NCI-H2171 treated with DMSO at 0.1 percent for 48 hours (cell line): ENCODE measurements around the gene TM9SF3.
A peak's percentile ranks its signal among the peaks of the same experiment; 100 is the strongest.
"Not testable (repeated sequence)": the region's sequence is repeated elsewhere in the genome, so short reads cannot be mapped to it uniquely, and the experiment has no call there.

ENCODE experiments used
- DNase-seq: peaks from one replicate; lab custom pipeline; 2025; lab: John Stamatoyannopoulos, UW

TM9SF3 gene

DNA sequence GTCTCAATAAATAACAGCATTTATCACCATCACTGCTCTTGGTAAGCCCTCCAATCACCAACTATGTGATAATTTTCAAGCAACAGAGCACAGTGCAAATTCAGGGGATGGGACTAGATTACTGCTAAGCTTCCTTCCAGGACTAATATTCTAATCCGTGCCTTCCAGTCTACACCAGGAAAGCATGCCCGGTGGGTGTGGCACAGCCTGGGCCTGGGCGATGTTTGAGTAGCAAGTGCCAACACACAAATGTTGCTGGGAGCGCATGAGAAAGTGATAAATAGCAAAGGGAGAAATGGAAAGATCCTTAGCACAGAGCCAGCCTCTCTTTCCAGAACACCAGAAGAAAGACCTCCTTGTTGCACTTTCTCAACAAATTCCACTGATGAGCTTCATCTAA lies 13.5 kb upstream of the TM9SF3 start:
- DNase-seq, result no peak

DNA sequence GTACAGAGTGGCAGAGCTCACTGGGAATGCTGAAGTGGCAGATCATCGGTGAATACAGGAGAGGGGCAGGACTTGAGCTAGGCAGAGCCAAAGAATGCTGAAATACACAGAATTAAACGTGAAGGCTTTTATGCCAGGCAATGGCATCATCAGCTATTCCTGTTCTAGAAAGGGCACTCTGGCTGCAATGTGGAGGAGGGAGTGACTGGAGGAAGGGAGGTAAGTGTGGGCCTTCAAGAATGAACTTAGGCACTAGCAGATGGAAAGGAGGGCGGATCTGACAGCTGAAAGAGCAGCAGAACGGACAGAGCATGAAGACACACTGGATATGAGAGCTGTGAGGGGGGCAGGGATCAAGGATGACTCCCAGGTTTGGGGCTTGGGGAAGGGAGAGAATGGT lies 12.0 kb upstream of the TM9SF3 start:
- no peak for DNase-seq

DNA sequence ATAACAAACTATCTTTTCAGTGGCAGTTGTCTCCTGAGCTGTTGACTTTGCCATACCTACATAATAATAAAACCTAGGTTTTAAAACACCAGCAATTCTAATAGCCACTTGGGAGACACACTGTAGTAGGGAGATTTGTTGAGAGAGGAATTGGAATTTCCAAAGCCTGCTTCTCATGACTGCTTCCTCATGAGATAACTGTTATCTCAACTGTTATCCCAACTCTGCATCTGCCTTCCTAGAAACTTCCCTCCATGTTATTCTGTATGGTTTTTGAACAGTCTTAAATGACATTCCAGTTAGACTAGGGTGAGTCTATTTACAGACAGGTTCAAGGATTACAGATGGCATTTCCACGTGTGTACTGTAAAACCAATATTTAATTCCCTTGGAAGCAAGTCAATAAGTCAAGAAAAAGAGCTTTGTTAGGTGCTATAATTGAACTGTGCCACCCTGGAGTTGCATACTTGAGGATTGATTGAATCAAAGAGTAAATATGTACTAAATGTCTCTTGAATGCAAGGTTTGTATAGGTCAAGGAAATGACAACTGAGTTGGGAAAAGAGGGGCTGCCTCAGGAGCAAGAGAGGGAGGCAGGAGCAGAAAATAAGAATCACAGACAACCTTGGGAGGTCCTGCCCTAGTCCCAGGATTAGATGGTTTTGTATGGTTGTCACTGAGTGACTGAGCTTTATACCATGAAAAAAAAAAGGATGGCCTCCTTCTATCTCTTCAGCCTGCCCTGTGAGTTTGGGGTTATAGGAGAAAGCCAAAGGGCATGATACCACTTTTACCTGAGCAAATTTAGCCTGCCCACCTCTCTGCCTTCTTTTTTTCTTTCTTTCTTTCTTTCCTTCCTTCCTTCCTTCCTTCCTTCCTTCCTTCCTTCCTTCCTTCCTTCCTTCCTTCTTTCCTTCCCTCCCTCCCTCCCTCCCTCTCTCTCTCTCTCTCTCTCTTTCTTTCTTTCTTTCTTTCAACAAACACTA lies 9.9 kb upstream of the TM9SF3 start:
- DNase-seq, result no peak

DNA sequence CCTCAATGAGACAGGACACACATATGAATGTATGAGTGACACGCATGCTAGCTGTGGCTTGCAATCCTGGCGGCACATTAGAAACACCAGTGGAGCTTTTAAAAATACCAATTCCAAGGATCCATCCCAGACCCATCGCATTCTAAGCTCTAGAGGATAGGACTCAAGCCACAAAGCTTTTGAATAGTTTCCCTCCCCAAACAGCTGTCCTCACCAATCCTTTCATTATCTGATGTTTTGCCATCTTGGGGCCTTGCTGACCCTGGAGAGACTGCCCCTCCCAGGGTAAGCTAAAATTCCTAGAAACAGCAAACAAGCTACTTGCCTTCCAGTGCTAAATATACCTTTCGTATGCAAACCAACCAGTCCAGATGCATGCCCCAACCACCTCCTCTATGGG lies 8.9 kb upstream of the TM9SF3 start:
- no peak for DNase-seq

DNA sequence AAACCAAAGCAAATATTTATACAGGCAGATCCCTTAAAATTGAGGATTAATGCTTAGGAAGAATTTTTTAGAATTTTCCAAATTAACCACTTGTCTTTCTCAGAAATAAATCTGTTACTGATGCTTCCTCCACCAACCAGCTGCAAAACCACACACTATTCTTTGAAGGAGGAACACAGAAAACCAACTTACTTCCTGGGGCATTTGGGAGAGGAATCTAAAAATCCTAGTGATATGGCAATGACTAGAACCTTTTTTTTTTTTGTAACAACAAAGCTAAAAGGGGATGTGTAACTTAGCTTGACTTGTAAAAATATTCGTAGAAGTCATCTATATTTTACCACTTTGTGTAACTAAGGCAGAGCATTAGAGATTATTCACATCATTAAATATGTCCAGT lies 5.1 kb upstream of the TM9SF3 start:
- no peak for DNase-seq

DNA sequence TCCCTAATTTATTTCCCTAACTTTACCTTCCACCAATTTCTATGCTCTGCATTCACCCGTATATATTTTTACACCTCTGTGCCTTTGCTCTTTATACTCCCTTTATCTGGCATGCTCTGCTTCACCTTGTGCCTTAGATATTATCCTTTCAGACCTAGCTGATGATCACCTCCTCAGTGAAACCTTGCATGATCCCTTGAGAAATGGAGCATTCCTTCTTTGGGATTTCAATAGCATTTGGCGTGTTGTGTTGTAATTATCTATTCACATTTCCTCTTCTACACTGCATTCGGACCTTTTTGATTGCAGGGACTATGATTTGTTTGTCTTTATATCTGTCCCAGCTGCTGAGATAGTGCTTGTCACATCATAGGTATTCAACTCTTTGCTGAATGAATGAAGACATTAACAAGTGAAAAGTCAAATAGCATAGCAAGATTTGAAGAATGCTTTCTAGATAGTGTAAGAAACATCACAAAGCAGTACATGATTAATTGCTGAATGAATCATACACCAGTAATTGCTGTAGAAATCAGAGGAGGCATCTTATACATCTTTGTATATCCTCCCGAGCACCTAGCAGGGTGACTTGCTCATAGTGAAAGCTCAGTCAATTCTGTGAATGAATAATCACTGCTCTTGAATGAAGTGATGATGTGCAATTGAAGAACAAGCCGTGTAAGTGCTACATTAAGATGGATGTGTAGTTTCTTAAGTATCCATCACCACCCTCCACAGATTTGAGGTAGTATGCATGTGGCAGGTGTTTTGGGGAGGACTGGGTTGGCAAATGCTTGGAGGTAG lies 2.0 kb upstream of the TM9SF3 start:
- no peak for DNase-seq

DNA sequence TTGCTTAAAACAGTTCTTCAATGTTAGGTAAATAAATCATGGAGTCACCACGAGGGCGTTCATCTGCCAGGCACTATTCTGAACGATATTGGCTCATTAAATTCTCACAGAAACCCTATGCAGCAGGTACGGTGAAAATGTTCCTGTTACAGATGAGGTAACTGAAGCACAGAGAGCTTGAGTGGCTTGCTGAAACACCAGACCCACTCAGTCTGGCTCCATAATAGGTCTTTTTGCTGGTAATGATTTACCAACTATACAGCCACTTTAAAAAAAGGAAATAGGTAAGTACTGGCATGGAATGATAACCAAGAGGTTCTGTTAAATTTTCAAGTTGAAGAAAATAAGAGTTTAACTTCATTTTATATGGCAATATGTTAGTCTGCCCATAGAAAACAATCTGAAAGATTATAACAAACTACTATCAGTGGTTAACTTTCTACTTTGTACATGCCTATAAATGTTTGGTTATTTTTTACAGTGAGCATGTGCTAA lies 1.3 kb upstream of the TM9SF3 start:
- peak; percentile 35 for DNase-seq

DNA sequence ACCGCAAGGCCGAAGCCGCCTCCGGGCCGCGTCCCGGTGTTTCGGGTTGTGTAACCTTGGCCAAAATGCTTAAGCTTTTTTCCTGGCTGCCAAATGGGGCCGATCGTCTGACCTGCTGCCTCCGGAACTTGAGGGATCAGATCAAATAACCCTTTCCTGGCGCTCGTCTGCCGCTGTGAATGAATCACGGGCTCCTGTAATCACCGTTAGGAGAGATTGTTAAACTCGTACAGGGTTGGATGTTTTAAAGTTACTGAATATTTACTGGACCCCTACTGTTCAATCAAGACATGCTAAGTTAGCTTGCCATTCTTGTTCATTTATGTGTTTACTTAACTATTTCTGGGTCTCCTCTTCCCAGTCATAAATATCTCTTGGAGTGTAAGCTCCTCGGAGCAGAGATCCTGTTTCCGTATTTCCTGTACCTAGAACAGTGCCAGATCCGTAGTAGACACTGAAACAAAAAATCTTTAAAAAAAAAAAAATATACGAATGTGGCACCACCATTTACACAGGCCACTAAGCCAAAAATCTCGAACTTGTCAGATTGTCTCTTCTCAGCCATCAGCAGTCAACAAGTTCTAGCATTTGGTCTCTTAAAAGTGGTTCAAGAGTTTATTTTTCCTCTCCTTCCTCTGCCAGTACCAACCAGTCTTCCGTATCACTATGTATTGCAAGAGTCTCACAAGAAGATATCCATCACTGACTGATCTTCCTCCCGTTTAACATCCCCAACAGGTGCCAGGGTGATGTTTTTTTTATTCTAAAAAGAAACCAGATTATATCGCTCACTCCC lies 650 bp upstream of the TM9SF3 start:
- DNase-seq, result peak; percentile 54

DNA sequence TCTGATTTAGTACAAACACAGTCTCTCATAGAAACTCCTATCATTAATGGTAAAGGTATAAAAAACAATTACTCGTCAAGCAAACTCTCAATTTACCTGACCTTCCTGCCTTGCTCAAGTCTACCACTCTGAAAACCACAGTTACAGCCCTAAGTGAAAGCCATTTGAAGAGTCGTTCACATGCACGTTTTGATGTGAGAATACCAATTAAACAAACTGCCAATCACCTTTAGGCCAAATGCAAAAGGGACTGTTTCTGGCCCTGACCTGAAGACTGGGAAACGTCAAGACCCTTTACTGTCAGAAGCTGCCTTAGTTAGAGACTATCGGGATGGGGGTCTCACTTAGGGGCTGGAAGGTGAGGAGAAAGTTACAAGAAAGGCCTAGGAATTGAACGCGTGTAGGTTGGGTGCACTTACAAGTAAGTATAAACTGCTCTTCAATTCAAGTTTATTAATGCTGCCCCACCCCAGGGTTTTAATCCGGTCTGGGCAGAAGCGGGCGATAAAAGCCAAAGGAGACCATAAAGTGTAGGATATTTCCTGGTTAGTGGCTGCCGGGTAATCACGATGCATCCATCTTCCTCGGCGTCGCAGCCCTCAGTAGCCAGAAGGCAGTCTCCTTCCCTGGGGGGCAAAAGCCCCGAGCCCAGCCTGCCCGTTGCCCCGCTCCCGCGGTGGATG lies 935 bp downstream of the TM9SF3 start:
- DNase-seq, result no peak

DNA sequence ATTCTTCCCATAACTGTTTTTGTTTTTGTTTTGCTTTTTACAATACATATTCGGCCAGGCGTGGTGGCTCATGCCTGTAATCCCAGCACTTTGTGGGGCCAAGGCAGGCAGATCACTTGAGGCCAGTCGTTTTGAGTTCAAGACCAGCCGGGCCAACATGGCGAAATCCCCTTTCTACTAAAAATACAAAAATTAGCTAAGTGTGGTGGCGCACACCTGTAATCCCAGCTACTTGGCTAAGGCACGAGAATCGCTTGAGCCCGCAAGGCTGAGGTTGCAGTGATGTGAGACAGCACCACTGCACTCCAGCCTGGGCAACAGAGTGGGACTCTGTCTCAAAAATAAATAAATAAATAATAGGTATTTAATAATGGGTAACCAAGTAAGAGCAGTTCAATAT lies 2.3 kb downstream of the TM9SF3 start:
- DNase-seq, result no peak

DNA sequence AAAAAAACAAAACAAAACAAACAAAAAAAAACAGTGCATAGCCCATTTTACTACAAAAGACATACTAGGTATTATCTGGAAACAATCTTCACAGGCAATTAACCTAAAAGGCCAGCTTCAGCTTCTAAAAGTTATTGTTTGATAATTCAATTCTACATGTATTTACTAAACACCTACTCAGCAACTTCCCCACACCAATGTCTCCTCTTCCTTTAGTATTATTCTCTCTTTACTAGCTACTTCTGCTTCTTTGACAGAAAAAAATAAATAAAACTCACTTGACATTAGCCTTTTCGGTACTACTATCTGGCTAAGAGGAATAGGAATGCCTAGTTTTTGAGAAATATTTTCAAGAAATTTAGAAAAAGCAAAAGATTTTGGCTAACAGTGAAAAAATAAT lies 2.8 kb downstream of the TM9SF3 start:
- DNase-seq, result no peak

DNA sequence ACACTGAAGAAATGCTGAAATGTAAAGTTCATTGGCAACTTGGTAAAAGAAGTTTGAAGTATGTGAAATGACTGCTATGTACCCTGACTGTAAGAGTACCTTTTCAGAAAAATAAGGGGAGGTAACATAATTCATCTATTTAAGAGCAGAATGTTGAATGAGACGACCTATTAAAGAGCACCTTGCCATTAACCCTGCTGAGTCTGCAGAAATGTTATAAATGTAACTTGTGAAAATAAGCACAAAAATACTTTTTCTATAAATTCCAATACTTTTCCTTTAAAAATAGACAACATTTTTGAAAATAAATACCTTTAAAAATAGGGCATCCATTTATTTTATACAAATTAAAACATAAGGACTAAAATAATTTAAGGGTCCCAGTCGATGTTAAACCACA lies 7.7 kb downstream of the TM9SF3 start:
- no peak for DNase-seq

DNA sequence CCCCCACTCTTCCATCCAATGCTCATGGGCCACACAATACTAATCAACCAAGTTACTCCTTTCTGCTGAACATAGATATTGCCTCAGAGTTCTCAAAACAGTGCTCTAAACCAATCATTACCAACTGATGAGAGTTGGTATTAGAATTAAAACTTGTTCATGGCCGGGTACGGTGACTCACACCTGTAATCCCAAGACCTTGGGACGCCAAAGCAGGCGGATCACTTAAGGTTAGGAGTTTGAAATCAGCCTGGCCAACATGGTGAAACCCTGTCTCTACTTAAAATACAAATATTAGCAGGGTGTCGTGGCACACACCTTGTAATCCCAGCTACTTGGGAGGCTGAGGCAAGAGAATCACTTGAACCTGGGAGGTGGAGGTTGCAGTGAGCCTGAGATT lies 8.2 kb downstream of the TM9SF3 start:
- DNase-seq, result no peak

DNA sequence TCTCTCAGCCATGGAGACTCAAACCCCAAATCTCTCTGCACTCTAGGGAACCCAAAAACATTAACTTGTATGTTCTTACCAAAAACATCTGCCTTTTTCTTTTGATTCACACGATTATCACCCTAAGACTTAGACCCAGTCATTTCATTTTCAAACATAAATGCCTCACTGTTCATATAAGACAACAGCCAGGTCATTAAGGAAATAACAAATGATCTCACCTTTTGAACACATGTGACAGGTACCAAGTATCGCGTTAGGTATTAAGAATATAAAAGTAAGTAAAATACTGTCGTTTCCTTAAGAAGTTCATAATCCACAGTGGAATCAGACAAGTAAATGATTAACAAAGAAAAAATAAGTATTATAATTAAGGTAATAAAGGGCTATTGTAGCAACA lies 8.8 kb downstream of the TM9SF3 start:
- DNase-seq, result no peak

DNA sequence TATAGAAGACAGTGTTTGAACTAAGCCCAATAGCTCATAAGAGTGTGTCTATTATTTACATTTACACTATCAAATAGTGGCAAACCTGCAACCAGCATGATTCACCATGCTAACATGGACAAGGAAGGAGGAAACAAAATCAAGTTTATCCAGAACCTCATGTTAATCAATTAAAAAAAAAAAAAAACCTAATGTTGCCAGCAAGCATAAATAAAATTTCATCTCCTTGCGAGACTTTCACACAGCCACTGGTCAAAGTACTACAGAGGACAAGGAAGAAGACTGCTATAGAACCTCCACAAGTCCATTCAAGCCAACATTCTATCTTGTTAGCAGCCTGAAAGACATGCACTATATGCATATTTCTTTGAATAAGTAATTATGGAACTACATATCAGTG lies 9.7 kb downstream of the TM9SF3 start:
- no peak for DNase-seq

DNA sequence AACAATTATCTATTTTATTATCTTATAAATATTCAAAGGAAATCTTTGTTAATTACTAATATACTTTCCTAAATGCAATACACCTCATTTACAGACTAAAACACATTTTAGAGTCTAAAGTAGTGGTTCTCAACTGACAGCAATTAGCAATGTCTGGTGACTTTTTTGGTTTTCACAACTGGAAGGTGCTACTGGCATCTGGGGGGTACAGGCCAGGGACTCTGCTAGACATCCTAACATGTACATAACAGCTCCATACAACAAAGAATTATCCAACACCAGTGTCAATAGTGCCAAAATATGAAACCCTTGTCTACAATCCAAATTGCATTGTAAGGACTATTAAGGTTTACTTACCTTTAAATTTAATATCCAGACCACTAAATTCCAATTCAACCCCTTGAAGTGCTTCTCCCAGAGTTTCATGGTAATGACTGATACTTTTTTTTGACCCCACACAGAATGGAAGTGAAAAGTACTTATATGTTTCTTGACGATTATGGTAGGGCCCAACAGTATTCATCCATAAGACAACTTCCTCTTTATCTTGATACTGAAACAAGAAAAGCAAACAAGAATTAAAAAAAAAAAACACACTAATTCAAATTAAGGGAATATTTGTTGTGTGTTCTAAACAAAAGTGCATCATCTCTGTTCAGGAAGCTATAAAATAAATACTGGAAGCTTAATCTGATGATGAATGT lies 10.4 kb downstream of the TM9SF3 start:
- DNase-seq, result no peak

DNA sequence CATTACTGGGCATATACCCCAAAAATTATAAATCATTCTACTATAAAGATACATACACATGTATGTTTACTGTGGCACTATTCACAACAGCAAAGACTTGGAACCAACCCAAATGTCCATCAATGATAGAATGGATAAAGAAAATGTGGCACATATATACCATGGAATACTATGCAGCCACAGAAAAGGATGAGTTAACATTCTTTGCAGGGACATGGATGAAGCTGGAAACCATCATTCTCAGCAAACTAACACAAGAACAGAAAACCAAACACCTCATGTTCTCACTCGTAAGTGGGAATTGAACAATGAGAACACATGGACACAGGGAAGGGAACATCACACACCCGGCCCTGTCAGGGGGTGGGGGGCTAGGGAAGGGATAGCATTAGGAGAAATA lies 12.2 kb downstream of the TM9SF3 start:
- not testable (repeated sequence) for DNase-seq

DNA sequence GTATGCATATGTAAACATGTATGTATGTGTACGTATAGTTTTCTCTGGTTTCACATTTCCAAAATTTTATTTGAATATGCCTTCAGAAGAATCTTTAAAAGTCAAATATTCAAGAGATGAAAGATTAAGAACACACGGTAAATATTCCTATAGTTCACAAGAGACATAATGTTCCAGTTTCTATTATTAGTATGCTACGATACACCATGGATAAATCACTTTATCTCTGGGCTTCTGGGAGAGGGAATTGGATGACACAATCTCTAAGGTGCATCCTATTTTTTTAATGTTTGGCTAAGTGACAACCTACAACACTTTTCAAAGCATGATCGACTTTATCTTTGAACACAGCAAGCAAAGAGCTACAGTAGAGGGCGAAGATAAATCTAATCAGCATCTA lies 13.8 kb downstream of the TM9SF3 start:
- no peak for DNase-seq

DNA sequence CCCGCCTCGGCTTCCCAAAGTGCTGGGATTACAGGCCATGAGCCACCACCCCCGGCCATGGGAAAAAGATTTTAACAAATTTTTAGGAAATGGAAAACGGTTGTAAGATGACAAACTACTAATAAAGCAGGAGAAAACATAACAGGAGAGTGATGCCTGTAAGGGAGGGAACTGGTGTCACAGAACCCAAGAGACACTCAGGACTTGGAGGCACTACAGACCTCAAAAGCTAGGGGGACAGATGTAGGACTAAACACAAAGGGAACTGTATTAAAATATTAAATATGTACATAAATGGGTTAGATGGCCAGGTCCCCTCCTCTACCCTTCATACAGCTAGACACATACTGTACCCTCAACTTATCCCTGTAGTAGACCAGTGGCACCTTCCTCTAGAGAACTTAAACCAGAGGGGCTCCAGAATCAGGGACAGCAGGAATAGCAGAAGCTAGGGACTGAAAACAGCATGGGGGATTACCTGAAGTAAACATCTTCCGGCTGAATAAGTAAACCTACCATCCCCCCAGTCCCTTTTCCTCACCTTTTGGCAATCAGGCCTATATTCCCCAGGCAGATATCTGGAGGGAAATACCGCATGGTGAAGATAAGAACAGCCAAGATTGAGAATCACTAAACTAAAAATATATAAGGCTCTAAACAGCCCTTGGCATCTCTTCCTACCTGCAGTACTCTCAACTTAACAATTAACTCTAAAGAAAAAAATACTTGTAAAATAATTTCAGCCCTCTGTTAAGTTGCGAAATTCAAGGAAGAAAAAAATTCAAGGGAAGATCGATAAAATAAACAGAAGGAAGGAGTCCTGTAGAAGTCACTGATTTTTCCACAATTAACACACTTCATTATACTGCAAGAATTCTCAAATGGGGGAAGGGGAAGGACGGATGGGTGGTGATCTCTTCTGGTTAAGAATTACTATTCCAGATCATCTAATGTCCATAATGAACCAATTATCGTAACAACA lies 15.5 kb downstream of the TM9SF3 start:
- peak; percentile 26 for DNase-seq

DNA sequence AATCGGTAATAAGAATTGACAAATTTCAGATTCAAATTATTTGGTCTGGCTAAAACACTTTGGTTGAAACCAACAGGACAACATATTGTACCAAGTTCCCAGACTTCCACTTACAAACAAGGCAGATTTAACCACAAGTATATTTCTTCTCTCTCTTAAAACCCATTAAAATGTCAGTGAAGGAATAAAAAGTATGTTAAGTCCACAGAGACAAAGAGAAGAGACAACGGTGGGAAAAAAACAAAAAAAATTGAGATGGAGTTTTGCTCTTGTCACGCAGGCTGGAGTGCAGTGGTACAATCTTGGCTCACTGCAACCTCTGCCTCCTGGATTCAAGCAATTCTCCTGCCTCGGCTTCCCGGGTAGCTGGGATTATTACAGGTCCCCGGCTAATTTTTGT lies 16.3 kb downstream of the TM9SF3 start:
- DNase-seq, result no peak
